NK-92 treated with Interleukin-12 subunit alpha and Interleukin-12 subunit beta, amount 100 ng/mL, for 24 hours (cell line): ENCODE measurements around the gene MRPS14.
A peak's percentile ranks its signal among the peaks of the same experiment; 100 is the strongest.
"Not testable (repeated sequence)": the region's sequence is repeated elsewhere in the genome, so short reads cannot be mapped to it uniquely, and the experiment has no call there.

Experiments
- DNase-seq: peaks from one replicate; lab custom pipeline; 2025; lab: John Stamatoyannopoulos, UW

The MRPS14 gene

DNA sequence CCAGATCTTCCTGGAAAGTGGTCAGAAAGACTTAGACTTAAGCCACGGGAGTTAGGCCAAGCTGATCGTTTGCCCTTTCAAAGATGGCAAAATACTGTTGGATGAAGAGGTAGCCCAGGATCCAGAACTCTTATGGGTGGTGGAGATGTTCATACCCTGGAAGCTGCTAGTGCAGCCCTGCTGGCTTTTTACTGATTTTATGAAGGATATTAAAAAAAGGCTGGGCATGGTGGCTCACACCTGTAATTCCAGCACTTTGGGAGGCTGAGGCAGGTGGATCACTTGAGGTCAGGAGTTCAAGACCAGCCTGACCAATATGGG lies 657 bp upstream of the MRPS14 start:
- DNase-seq, result not testable (repeated sequence)

DNA sequence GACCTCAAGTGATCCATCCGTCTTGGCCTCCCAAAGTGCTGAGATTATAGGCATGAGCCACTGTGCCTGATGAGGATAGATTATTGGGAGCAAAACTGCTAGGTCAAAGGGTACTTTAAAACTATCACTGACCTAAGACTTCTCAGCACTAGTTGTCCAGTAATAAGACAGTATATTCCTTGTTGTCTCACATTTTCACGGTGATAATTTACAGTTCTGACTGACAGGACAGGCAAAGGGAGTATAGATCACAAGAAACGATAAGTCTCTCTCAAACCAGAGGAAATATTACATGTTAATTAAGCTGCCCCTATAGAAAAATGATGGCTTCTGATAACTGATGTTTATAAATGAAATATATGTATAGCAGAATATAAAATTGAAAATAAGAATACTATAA lies 3.7 kb downstream of the MRPS14 start:
- no peak for DNase-seq

DNA sequence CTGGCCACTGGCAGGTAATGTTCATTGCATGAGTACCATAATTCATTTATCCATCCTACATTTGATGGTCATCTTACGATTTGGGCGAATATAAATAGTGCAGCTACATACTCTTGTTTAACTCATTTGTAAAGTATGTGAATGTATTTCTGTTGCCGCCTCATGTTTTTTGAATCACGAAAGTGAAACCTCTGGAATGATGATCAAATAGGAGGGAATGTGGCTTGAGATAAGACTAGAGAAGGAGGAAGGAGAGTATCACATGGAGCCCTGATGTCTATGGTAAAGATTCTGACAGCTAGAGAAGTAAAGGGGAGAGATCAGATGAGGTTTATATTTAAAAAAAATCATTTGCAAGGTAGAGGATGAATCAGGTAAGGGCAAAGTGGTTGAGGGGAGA lies 8.0 kb downstream of the MRPS14 start:
- no peak for DNase-seq

DNA sequence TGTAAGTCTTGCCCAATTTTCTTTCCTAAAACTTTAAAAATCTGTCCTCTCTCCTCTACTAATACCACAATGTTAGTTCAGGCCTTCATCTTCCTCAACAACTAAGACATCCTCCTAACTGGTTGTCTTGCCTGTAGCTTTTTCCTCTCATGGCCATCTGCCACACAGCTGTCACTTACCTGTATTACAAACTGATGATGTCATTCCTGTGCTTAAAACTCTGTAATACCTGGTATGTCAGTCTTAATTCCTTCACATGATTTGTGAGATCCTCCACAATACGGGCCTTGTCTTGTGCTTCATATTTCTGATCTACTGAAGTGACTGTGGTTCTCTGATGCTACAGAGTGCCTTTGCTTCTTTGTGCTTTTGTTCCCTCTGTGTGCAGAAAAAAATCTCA lies 9.8 kb downstream of the MRPS14 start:
- DNase-seq, result no peak

DNA sequence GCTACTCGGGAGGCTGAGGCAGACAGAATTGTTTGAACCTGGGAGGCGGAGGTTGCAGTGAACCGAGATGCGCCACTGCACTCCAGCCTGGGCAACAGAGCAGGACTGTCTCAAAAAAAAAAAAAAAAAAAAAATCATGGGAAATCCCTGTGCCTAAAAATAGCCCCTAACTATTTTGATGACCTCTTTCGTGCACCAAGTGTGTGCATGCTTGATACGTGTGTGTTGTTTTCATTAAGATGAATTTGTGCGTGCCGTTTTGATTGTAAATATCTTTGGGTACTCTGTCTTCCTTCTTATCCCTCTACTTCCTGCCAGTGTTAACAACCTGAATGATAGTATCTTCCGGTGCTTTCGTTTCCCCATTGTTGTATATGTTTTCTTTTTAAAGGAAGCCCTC lies 13.7 kb downstream of the MRPS14 start:
- DNase-seq, result no peak

DNA sequence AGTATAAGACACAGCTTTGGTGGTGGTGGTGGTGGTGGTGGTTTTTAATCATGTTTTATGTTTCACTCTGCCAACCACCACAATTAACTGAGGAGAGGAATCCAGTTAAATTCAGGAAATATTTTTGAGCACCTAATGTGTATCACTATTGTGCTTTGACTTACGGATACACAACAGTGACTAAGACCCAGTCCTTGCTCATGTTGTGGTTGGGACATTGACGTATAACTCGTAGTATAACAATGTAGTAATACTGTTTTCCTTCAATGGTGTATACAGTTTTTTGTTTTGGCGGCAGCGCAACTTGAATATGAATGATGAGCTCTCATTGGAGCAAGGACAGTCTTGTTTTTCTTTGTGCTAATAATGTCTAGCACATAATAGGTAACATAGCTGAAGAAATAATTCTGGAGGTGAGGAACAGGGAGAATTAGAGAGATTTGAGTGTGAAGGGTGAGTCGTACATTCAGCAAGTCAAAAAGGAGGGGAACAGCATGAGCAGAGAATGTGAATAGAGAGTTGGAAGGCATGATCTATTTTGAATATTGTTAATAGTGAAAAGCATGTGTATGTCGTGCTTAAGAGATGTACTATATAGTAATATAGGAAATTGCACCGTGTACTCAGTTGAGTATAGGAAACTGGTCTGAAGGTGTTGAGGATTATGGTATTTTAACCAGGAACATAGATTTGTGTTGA lies 18.0 kb downstream of the MRPS14 start:
- DNase-seq, result no peak

DNA sequence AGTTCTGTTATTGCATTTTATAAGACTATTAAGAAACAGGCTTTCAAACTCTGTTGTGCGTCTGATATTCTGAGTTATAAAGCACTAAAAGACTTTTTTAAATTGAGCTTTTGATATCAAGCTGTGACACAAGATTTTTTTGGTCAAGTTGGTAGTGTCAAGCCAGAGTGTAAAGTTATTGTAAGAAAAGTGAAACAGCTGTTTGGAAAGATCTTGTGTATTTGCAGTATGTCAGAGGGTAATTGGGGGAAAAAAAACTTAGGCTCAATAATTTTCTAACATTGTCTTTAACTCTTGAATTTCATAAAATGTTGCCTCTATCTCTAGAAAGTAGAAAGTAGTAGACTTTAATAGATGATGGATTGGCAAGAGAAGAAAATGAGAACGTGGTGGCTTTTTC lies 19.7 kb downstream of the MRPS14 start:
- DNase-seq, result no peak

DNA sequence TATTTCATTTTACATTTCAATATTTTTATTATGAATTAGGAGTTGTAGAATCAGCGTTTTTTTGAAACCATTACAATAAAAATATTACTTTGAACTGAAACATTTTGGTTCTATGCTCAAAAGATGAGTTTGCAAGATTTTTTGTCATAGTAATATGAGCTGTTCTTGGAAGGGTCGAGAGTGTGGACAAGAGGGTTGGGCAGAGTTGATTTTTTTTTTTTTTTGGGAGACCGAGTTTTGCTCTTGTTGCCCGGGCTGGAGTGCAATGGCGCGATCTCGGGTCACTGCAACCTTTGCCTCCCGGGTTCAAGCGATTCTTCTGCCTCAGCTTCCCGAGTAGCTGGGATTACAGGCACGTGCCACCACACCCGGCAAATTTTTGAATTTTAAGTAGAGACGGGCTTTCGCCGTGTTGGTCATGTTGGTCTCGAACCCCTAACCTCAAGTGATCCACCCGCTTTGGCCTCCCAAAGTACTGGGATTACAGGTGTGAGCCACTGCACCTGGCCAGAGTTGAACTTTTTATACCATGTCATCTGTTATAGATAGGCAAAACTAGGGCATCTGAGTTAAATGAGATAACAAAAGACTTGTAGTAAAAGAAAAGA lies 20.2 kb downstream of the MRPS14 start:
- no peak for DNase-seq

DNA sequence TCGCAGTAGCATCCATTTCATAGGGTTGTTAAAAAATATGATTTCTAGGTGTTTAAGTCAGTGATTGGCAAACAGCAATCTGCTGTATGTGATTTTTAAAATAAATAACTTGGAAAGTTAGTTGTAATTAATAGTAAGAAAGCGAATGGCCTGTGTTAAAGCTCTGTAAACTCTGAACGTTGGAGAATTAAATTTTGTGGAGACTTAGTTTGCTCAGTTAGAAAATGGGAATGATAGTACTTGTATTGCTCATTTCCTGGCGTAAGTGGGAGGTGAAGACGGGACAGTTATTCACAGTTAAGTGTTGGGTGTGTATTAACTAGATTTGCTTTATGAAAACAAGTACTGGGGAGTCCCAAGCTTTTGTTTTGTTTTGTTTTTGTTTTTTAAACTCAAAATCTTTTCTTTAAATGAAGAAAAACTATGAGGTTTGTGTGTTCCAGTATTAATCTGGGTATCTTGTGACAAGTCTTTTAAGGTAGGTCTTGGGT lies 22.5 kb downstream of the MRPS14 start:
- no peak for DNase-seq

DNA sequence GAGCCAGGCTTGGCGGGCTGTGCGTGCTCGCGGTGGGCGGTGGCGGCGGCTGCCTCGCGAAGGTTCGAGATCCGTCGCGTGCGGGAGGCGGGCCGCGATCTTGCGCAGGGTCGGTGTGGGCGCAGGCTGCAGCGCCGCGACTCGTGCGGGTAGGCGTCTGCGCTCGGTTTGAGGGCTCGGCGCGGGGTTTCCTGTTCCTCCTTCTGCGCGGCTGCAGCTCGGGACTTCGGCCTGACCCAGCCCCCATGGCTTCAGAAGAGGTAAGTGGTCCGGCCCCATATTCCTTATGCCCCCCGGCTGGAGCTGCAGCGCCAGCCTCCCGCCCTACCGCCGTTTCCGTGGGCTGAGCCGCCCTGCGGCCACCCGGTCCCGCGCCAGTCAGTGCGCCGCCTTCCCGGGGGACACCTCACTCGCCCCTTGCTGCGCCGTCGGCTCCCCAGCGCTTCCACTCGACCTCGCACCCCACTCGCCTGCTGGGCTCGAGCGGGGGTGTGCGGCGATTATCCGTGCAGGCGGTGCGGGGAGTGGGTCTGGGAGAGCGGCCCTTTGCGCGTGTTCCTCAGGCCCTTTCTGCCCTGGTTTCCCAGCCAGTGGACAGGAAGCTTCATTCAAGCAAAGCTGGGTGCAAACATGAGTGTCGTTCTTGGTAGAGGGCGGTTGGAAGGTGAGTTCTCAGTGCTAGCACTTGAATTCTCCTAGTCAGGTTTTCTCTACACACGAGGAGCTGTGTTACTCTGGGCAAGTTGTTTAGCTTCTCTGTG lies 23.1 kb downstream of the MRPS14 start, which contains the start of gene CACYBP:
TSS of gene CACYBP (plus strand) at position 12 of the 761 bp plus-strand sequence. CDS start at position 246, 234 bp downstream.
- peak; percentile 45 for DNase-seq

DNA sequence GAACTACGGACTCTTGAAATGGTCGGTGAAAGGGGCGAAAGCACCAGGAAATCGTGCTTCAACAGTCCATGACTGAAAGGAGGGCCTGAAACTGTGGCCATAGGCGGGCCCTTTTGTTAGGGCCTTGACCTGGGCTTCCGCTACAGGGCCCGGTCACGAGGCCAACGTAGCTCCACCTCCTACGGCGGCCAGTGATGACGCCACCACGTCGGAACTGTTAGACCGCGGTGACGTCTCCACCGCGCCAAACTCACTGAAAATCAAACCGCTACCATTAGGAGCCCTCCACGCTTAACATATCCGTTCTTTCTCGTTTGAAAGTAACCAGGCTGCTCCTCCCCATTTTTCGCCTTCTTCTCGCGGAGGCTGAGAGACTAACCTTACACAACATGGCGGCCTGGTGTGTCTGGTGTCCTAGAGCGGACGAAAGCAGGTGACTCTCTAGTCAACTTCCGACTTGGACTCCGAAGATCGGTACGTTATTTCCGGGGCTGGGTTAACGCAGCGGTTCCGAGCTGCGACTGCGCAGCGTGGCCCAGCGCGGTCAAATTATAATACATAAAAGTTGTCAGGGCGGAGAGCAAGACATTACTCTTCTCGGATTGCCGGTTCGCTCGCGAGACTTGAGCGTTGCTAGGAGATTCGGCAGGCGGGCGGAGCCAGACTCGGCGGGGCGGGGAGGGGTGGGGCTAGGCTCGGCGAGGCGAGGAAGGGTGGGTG lies 23.8 kb downstream of the MRPS14 start:
- peak; percentile 98 for DNase-seq

DNA sequence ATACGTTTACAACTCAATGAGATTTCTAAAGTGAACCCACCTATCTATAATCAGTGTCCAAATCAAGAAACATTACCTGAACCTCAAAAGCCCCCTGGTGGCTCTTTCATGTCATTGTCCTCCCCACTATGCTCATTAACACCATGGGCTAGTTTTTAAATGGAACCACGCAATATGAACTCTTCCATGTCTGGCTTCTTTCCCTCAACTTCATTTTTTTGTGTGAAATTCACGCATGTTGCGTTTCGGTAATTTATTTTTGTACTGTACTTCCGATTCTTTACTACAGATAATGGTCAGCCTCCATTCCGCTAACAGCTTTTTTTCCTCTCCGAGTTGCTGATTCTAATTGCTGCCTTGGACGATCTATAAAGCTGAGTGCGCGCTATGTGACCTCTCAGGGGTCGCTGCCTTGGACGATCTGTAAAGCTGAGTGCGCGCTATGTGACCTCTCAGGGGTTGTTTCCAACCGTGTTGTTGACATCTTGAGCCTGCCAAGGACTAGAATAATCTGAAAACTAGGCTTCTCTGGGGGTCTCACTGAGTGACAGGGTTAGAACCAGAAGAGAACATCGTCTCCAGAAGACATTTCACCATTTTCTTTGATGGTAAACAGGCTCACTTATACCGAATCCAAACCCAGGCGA lies 24.5 kb downstream of the MRPS14 start:
- DNase-seq, result no peak

DNA sequence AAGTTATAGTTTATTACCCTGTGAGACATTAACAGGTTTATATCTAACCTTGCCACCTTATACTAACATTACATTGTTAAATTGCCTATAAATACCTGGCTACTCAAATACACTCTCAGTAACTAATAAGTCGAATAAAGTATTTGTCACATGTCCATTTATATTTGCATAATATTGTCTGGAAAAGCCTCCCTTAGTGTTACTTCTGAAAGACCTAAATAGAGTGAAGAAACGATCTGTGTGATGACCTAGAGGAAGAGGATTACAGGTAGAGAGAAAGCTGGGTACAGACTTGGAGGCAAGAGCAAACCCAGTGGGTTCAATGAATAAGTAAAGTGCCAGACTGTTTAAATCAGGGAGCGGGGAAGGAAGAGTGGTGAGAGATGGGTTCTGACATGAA lies 26.2 kb downstream of the MRPS14 start:
- no peak for DNase-seq

DNA sequence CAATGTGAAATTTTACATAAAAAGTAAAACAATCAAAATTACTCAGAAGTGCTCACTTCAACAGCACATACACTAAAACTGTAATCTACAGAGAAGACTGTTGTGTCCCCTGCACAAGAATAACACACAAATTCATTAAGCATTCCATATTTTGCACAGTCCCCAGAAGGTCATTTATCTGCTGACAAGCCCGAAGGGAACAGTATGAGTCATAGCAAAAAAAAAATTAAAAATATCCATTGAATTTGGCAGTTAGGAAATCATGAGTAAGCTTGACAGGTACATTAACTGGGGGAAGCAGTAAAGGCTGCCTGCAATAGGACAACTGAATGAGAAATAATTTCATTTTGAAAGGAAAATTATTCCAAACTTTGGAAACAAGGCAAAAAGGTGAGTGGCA lies 26.7 kb downstream of the MRPS14 start:
- DNase-seq, result no peak

DNA sequence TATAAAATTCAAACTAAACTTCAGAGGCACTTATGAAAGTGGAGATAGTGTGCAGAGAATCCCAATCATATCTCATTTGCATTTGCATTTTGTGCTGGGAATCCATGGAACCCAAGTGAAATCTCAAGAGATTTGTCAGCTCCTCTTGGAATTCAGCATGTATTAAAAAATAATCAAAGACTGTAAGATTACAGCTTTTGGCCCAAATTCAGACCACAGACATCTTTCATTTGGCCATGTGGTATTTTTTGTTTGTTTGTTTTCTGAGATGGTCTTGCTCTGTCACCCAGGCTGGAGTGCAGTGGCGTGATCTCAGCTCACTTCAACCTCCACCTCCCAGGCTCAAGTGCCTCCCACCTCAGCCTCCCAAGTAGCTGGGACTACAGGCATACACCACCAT lies 27.3 kb downstream of the MRPS14 start:
- DNase-seq, result no peak

DNA sequence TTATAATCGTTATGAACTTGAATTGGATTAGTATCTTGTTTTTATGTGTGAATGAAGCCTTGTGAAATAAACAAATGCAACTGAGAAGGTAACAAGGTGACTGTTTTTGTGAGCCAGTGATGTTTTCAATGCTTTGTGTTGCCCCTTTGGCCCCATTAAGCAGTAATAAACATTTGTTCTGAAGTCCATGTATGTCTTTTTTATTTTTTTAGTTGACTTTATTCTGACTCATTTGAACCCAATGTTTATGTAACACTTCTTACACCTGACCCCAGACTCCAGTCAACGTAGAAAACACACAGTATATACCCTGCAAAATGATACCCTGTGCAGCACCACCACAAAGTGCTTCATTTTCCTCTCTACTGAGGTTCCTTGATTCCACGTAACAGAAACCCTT lies 28.1 kb downstream of the MRPS14 start:
- DNase-seq, result no peak

DNA sequence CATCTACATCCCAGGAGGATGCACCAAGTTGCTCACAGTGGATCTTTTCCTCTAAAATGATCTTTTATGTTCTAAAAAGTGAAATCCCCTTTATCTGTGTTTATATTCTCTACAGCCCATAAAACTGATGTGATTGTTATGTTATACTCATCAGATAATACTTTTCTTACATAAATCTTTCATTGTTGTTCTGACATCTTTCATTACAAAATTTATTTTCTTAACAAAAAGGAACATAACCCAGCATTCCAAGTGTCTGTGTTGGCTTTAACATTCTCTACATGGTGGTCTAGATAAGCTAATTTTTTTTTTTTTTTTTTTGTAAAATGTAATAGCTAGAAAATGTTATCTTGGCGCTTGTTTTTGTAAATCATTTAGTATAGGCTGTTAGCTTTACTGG lies 31.8 kb downstream of the MRPS14 start:
- no peak for DNase-seq

DNA sequence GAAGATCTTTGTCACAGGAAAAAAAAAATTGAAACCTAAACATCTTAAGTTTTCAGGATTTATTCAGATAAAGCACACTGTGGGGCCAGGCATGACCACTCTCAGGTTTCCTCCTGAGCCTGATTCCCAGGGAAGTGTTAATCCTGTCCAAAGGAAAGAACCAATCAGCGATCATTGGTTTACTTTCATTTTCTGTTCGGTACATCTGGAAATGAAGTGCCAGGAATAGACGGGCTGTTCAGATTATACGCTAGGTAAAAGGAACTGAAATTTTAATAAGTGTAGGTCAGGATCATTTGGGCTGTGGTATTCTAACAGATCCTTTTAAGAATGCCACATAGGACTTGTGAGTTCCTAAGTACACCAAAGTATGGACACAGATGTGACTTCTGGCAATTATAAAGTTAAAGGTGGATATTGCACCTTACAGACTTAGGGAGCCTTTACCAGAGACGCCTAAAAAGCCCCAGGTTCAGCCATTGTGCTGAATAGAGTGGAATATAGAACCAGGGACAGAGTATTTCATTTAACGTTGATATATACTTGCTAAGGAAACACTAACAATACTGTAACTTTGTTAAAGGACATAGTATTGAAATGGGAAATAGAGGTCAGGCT lies 32.7 kb downstream of the MRPS14 start:
- DNase-seq, result no peak

DNA sequence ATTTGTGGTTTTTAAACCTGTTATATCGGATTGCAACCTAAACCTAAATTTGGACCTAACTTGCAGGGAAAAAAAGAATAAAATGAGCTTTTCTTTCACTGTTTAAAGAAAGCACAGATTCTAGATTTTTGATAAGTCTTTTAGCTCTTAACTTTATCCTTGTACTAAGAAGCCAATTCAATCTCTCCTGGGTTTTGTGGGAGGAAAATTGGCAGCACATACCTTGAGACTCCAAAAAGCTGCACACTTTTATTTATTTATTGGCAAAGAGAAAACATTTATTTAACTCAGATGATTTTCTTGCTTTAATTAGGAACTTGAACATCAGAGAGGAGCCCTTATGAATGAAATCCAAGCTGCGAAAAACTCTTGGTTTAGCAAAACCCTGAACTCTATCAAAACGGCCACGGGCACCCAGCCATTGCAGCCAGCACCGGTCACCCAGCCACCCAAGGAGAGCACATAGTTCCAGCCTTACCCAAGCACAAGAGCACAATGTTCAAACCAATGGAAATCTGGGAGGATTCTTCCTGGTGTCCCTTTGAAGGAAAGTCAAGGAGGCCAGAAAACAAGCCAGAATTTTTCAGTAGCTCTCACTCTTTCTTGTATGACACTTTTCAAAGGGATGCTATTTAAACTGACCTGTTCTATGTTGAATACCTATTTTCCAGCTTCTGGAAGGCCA lies 33.5 kb downstream of the MRPS14 start:
- DNase-seq, result no peak

DNA sequence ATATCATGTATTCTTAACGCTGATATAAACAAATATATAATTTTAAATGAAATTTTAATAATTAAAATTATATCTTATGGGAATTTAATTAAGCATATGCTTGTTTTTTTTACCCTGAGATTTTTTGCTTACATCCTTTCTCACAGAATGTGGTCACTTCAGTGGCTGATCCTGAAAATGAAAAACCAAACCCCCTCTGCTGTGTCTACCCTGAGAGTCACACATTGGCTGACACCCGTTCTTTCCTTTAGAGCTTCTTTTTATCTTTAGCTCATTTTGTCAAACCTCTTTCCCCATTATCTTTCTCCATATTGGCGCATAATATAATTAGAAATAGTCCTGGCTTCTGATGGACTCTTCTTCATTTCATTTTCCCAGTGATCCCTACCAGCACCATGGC lies 34.2 kb downstream of the MRPS14 start:
- DNase-seq, result no peak

DNA sequence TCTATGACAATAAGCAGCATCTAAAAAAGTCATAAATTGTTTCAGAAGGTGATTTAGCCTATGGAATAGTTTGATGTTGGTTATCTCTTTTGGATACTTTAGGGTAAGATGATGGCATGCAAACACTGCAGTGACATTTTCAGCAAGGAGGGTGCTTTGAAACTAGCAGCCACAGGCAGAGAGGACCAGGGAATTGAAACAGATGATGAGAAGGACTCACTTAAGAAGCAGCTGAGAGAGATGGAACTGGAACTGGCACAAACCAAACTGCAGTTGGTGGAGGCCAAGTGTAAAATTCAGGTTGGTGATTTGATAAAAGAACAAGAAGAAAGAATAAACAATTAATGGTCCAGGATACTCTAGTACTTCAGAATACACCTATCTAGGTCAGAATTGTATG lies 34.7 kb downstream of the MRPS14 start:
- no peak for DNase-seq
